NT2/D1 (cell line): ENCODE data around the gene DNAJC18.

Experiments
- DNase-seq: peaks from one replicate; pipeline ENCODE4 v3.0.0-alpha.2; 2011; ENCODE audit warnings: low read depth, low spot score
- H3K27me3 ChIP-seq: 2 replicates; pipeline ENCODE4 v1.6.0; 2011; ENCODE audit warnings: mild to moderate bottlenecking; ENCODE audit not compliant: insufficient read length, insufficient read depth
- H3K36me3 ChIP-seq: 2 replicates; pipeline ENCODE4 v1.6.1; 2011; ENCODE audit warnings: mild to moderate bottlenecking, low read length, mixed read lengths; ENCODE audit not compliant: insufficient read depth, insufficient read length
- H3K4me1 ChIP-seq: 2 replicates; pipeline ENCODE4 v1.5.1; 2011; ENCODE audit not compliant: insufficient read depth, insufficient read length
- H3K4me3 ChIP-seq: 2 replicates; pipeline ENCODE4 v1.5.1; 2011; ENCODE audit warnings: low read depth; ENCODE audit not compliant: insufficient read length
- H3K9ac ChIP-seq: 2 replicates; pipeline ENCODE4 v1.6.0; 2011; ENCODE audit warnings: low read depth; ENCODE audit not compliant: insufficient read length
- H3K9me3 ChIP-seq: 2 replicates; pipeline ENCODE4 v1.5.1; 2011; ENCODE audit warnings: mild to moderate bottlenecking, low read length; ENCODE audit not compliant: insufficient read depth
- SUZ12 ChIP-seq: IDR thresholded peaks from 2 replicates; pipeline ENCODE4 v1.6.1; 2011; ENCODE audit not compliant: insufficient read length, insufficient read depth; ENCODE audit errors: extremely low read depth
- YY1 ChIP-seq: IDR thresholded peaks from 2 replicates; pipeline ENCODE4 v1.6.1; 2011; ENCODE audit not compliant: insufficient read length, insufficient read depth
- ZNF274 ChIP-seq: IDR thresholded peaks from 2 replicates; pipeline ENCODE4 v1.6.1; 2011; ENCODE audit warnings: mild to moderate bottlenecking, low read depth, low read length

Gene DNAJC18

GRCh38 chr5:139386050-139386438 lies 53.3 kb downstream of the DNAJC18 start:
- H3K4me3 ChIP-seq: no peak overlapping the region
- no peak overlapping the region for H3K9ac ChIP-seq
- peaks cover 5% of the 10 kb centered on the region for H3K36me3 ChIP-seq
- H3K27me3 ChIP-seq: no peaks in the 10 kb centered on the region
- no peak for DNase-seq
- TF ChIP-seq YY1 (no peak), SUZ12 (no peak), ZNF274 (no peak)
- no peaks in the 10 kb centered on the region for H3K9me3 ChIP-seq
- peaks cover 10% of the 10 kb centered on the region for H3K4me1 ChIP-seq

GRCh38 chr5:139385061-139386049 lies 54.0 kb downstream of the DNAJC18 start:
- Histone ChIP-seq H3K36me3 (peaks cover 5% of the 10 kb centered on the region), H3K4me3 (no peak overlapping the region), H3K9me3 (no peaks in the 10 kb centered on the region), H3K9ac (no peak overlapping the region), H3K27me3 (no peaks in the 10 kb centered on the region), H3K4me1 (peaks cover 10% of the 10 kb centered on the region)
- DNase-seq: no peak
- TF ChIP-seq ZNF274: no peak
- TF ChIP-seq SUZ12: no peak
- no peak for TF ChIP-seq YY1

- Histone ChIP-seq H3K9me3 (no peaks in the 10 kb centered on the region), H3K4me1 (peaks cover 10% of the 10 kb centered on the region), H3K4me3 (no peak overlapping the region), H3K9ac (no peak overlapping the region), H3K36me3 (peaks cover 3% of the 10 kb centered on the region), H3K27me3 (no peaks in the 10 kb centered on the region)
- no peak for TF ChIP-seq ZNF274
- TF ChIP-seq SUZ12: no peak
- no peak for TF ChIP-seq YY1
- DNase-seq: no peak
Observed at GRCh38 chr5:139384591-139385051, 54.7 kb downstream of the DNAJC18 start.

GRCh38 chr5:139383993-139384590 lies 55.2 kb downstream of the DNAJC18 start:
- Histone ChIP-seq H3K9me3 (no peaks in the 10 kb centered on the region), H3K27me3 (no peaks in the 10 kb centered on the region), H3K4me1 (peaks cover 10% of the 10 kb centered on the region), H3K36me3 (no peaks in the 10 kb centered on the region), H3K4me3 (no peak overlapping the region), H3K9ac (no peak overlapping the region)
- TF ChIP-seq ZNF274 (no peak), SUZ12 (no peak), YY1 (no peak)
- DNase-seq: no peak

- DNase-seq: no peak
- TF ChIP-seq YY1: no peak
- no peak for TF ChIP-seq ZNF274
- TF ChIP-seq SUZ12: no peak
- H3K27me3 ChIP-seq: no peaks in the 10 kb centered on the region
- no peak within 1 kb of the TSS for H3K4me3 ChIP-seq
- no peak within 1 kb of the TSS for H3K9ac ChIP-seq
- H3K4me1 ChIP-seq: peaks cover 10% of the 10 kb centered on the region
- no peaks in the 10 kb centered on the region for H3K36me3 ChIP-seq
- H3K9me3 ChIP-seq: no peaks in the 10 kb centered on the region
Observed at GRCh38 chr5:139383275-139383992, 55.9 kb downstream of the DNAJC18 start, which contains the start of gene SLC23A1. Gene SLC23A1 (minus strand): TSS chr5:139383297. CDS start chr5:139383253, 44 bp downstream.

- Histone ChIP-seq H3K4me1 (peaks cover 7% of the 10 kb centered on the region), H3K9ac (no peak overlapping the region), H3K36me3 (peaks cover 1% of the 10 kb centered on the region)
Observed at GRCh38 chr5:139382807-139383206, 56.5 kb downstream of the DNAJC18 start.

GRCh38 chr5:139381837-139382761 lies 57.2 kb downstream of the DNAJC18 start:
- no peaks in the 10 kb centered on the region for H3K27me3 ChIP-seq
- H3K9me3 ChIP-seq: no peaks in the 10 kb centered on the region
- no peak overlapping the region for H3K9ac ChIP-seq
- H3K36me3 ChIP-seq: peaks cover 2% of the 10 kb centered on the region
- peaks cover 7% of the 10 kb centered on the region for H3K4me1 ChIP-seq
- H3K4me3 ChIP-seq: no peak overlapping the region
- no peak for DNase-seq
- TF ChIP-seq YY1 (no peak), ZNF274 (no peak), SUZ12 (no peak)

More at GRCh38 chr5:139382807-139383206, 56.5 kb downstream of the DNAJC18 start:
- Histone ChIP-seq H3K4me3 (no peak overlapping the region), H3K27me3 (no peaks in the 10 kb centered on the region), H3K9me3 (no peaks in the 10 kb centered on the region)
- TF ChIP-seq ZNF274 (no peak), YY1 (no peak), SUZ12 (no peak)
- DNase-seq: no peak
